GM21576 (cell line): ENCODE data around the gene KNSTRN.

Experiments
- ATAC-seq: cut with Tn5 transposase; IDR thresholded peaks from one replicate; pipeline ENCODE4 v1.9.1; 2021; ENCODE audit warnings: mild to moderate bottlenecking, moderate library complexity; ENCODE audit not compliant: unreplicated experiment

KNSTRN gene

DNA sequence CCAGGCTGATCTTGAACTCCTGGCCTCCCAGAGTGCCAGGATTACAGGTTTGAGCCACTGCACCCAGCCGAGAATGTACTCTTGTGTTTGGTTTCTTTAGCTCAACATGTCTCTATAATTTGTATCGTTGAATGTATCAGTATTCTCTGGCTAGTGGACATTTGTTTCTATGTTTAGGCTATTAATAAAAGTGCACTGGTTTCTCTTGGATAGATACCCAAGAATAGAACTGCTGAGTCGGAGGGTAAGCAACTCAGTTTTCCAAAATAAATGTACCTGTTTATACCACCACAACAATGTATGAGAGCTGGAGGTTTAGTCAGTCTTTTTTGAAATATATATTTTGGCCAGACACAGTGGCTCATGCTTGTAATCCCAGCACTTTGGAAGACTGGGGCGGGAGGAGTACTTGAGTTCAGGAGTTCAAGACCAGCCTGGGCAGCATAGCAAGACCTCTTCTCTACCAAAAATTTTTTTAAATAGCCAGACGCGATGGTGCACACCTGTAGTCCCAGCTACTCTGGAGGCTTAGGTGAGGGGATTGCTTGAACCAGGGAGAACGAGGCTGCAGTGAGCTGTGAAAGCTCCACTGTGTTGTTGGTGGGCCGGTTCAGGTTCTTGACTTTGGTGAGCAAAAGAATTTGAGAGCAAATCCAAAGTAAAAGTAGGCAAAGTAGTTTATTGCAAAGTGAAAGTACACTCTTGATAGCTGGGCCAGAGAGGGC is 15.3 kb downstream of the KNSTRN start:
- ATAC-seq = no peak

DNA sequence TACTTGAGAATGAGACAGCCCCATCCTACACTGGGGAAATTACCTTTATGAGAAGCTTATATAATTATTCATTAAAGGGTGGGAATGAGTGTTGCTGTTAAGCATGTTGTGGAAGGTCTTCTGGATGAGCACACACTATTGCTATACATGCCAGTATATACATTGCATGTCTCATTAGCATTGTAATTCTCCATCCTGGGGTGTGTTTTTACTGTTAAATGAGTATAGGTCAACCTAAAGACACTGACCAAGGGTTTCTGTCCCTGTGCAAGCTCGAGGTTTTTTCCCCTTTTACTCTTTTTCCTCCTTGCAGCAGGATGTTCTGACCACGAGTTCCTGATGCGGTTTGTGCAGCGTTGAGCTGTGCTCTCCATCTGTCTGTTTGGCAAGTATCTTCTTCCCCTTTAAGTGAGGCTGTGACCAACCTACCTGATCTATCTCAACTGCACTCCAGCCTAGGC is 15.9 kb downstream of the KNSTRN start:
- ATAC-seq = peak; percentile 81

DNA sequence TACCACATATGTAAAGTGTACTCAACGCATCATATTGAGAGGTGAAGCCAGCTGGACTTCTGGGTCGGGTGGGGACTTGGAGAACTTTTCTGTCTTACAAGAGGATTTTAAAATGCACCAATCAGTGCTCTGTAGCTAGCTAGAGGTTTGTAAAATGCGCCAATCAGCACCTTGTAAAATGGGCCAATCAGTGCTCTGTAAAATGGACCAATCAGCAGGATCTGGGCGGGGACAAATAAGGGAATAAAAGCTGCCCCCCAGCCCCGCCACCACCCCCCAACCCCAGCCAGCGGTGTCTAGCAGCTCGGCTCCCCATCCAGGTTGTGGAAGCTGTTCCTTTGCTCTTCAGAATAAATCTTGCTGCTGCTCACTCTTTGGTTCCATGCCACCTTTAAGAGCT is 16.8 kb downstream of the KNSTRN start:
- ATAC-seq = no peak

DNA sequence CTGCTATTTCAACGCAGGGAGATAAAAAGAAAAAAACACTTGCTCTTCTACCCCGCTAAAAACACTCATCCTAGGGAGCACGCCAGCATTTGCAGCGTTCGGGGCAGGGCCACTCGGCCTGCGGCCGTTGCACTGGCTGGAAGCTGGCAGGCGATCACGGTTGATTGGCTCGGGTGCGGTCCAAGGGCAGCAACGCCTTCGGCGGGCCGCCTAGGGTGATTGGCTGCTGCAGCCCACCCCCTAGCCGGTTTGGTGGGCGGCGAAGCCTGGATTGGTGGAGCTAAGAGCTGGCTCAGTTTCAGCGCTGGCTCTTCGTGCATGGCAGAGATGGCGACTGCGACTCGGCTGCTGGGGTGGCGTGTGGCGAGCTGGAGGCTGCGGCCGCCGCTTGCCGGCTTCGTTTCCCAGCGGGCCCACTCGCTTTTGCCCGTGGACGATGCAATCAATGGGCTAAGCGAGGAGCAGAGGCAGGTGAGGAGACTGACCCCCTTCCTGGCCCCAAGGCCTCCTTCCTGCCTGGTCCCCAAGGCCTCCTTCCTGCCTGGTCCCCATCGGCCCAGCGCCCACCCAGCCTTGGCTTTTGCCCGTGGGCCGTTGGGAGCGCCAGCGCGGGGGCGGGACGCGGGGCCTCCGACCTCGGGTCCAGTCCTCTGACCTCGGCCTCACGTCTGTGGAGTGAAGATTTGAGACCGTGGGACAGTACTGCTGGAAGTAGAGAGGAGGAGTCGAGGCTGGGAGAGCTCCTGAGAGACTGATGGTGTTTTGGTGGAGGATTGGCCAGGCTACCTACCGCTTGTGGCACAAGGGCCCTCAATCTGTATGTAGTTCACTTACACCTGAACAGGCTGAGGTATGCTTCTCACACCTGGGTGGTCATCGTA is 23.2 kb downstream of the KNSTRN start, which contains the start of gene IVD:
Gene IVD (plus strand): TSS at position 295 of the 881 bp plus-strand sequence. CDS start 33 bp downstream, at position 328.
- ATAC-seq = peak; percentile 72

DNA sequence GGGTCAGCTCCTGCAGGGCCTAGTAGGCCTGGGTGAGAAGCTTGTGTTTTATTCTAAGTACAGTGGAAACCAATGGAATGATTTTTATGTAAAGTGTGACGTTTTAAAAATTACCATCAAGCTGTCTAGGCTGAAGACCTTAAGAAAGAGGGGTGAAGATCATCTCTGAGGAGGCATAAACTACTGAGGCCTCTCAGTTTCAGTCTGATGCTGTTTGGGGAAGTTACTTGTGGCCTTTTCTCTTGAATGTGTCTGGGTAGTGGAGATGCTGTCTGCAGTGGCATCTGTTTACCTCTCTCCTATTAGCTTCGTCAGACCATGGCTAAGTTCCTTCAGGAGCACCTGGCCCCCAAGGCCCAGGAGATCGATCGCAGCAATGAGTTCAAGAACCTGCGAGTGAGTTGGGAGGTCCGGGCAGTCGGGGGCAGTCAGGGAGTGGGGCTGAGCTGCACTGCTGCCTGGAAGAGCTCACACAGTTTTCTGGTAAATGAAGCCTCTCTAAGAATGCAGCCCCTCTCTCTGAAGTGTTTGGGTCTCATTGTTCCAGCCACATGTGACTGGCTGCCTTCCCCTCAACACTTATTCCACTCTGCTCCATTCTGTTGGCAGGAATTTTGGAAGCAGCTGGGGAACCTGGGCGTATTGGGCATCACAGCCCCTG is 24.9 kb downstream of the KNSTRN start:
- ATAC-seq = peak; percentile 54

DNA sequence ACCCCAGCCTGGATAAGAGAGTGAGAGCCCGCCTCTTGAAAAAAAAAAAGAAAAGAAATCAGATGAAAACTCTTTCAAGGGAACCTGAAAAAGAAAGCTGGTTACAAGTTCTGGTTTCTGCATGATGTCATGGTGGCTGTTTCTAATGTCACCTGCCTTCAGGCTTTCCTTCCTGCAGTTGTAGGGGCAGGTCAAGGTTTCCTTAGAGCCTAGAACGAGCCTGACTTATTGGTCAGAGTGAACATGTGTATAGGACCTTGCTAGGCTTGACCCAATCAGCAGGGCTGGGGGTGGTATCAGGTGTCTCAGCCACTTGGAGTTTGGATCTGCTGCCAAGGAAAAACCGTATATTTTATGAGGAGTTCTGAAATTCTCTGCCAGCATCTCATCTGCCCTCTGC is 26.8 kb downstream of the KNSTRN start:
- peak; percentile 33 for ATAC-seq

DNA sequence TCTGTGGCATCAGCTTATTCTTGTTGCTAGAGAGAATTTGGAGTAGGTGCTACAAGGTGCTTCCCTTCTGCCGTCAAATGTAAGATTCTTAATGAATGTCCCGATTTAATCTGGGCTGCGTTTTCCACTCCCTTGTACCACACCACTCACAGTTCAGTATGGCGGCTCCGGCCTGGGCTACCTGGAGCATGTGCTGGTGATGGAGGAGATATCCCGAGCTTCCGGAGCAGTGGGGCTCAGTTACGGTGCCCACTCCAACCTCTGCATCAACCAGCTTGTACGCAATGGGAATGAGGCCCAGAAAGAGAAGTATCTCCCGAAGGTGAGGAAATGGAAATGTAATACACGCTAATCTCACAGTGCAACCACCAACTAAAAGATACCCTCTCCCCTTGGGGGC is 28.0 kb downstream of the KNSTRN start:
- ATAC-seq = no peak

DNA sequence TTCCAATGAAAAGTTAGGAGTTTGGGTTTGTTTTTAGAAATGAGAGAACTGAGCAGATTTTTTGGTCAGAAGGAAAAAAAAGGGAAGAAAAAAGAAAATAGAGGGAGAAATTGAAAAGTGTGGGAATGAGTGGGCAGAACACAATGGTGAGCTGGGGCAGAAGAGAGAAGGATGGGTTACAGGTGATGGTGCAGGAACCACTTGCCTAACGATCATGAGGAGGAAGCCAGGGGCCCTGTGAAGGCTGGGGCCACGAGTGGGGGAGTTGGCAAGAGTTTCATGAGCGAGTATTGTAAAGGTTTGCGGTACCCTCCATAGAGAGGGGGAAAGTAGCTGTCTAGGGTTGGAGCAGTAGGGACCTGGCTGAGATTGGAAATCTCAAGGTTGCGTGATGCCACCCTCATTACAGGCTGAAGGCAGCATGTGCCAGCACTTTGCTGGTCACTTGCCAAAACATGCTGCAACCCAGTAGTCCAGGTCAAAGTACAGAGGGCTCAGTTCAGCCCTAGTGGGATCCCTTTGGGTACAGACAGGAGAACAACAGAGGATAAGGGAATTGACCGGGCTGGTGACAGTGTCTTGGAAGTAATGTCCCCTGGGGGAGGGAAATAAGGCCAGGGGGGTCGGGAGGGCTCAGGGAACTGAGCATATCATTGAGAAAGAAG is 29.7 kb downstream of the KNSTRN start:
- no peak for ATAC-seq

DNA sequence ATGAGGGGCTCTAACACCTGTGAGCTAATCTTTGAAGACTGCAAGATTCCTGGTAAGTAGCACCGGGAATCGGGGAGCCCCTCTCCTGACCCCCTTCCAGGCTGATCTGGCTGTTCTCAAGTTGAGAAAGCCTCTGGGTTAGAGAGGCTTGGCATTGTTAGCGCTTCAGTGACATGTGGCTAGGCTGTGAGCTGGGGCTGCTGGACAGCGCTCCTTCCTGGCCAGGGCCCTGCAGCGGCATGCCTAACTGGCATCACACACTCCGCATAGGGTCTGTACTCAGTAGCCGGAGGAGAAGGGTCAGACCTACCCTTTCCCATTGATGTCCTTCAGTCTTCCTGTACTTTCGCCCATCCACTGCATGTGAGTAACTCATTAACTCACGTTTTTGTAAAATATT is 30.5 kb downstream of the KNSTRN start:
- no peak for ATAC-seq

DNA sequence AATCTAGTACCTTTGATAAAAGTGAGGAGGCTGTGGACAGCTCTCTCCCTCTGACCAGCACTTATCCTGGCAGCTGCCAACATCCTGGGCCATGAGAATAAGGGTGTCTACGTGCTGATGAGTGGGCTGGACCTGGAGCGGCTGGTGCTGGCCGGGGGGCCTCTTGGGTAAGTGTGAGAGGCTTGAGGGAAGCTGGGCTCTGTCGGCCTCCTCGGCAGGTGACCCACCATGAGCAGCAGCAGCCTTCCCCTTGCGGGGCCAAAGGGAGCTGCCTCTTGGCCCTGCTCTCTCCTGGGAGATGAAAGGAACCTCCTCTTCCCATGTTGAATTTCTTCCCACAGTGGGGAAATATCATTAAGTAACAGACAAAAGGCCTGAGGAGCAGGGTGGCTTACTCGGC is 32.3 kb downstream of the KNSTRN start:
- ATAC-seq = no peak

DNA sequence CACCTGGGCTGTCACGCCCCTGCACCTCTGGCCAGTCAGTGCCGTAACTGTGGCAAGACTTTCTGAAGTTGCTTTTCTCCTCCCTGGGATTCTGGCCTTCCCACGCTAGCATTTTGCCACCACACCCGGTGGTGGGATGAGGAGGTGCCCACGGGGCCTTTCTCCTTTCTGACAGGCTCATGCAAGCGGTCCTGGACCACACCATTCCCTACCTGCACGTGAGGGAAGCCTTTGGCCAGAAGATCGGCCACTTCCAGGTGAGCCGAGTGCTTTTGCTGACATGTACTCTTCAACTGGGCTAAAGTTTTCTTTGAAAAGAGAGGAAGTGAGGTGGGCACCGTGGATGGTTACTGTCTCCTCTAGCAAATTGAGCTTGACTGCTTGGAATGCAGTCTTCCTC is 32.7 kb downstream of the KNSTRN start:
- no peak for ATAC-seq

DNA sequence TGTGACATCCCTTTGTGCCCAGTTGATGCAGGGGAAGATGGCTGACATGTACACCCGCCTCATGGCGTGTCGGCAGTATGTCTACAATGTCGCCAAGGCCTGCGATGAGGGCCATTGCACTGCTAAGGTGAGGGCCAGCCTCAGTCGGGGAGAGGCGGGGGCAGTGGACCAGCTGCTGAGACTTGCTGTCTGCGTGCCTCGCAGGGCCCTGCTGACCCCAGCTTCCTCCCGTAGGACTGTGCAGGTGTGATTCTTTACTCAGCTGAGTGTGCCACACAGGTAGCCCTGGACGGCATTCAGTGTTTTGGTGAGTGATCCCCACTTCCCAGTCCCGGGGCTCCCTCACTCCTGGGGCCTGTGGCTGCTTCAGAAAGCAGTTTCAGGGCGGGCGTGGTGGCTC is 33.5 kb downstream of the KNSTRN start:
- ATAC-seq = no peak

DNA sequence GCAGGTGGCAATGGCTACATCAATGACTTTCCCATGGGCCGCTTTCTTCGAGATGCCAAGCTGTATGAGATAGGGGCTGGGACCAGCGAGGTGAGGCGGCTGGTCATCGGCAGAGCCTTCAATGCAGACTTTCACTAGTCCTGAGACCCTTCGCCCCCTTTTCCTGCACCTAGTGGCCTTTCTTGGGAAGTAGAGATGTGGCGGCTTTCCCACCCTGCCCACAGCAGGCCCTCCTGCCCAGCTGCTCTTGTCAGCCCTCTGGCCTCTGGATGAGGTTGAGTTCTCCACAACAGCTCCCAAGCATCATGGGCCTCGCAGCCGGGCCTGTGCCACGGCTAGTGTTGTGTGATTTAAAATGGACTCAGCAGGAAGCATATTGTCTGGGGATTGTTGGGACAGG is 35.6 kb downstream of the KNSTRN start:
- no peak for ATAC-seq

DNA sequence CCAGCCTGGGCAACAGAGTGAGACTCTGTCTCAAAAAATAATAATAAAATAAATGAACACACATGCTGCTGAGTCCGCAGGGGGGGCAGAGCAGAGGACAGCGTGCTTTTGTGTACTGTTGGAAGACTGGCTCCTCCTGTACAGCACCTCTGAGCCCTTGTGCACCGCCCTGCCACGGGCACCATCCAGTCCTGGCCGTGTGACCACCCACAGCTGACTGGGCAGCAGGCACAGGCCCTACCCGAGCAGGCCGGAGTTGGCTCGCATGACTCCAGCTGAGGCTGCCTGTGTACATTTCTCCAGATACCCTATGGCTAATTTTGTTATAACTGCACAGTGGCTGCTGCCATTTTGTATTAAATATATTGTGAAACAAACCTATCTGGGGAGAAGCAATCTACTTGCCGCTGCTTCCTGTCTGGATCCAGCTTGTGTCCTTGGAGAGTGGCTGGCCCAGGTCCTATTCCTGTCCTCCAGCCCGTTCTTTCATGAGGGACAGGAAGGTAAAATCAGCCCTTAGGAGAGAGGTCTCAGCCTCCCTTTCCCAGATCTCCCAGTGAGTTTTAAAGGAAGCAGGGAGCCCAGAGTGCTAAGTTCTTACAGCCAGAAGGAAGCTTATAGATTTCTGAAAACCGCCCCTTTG is 37.7 kb downstream of the KNSTRN start:
- no peak for ATAC-seq

DNA sequence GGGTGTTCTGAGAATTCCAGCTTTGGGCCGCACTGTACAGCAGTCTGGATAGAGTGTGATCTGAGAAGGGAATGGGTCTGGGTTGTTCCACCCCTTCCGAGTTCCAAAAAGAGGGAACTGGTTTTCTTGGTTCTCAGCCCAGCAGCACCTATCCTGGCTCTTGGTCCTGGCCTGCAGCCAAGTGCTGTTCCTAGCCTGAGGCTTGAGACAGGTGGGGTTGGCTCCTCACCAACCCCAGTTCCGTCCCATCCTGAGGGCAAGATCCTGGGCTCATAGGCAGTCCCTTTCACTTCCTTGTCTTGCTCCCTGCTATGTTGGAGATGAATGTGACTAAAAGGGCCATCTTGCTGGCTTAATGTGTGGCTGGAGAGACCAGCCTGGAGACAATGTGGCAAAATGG is 38.3 kb downstream of the KNSTRN start:
- ATAC-seq = no peak

DNA sequence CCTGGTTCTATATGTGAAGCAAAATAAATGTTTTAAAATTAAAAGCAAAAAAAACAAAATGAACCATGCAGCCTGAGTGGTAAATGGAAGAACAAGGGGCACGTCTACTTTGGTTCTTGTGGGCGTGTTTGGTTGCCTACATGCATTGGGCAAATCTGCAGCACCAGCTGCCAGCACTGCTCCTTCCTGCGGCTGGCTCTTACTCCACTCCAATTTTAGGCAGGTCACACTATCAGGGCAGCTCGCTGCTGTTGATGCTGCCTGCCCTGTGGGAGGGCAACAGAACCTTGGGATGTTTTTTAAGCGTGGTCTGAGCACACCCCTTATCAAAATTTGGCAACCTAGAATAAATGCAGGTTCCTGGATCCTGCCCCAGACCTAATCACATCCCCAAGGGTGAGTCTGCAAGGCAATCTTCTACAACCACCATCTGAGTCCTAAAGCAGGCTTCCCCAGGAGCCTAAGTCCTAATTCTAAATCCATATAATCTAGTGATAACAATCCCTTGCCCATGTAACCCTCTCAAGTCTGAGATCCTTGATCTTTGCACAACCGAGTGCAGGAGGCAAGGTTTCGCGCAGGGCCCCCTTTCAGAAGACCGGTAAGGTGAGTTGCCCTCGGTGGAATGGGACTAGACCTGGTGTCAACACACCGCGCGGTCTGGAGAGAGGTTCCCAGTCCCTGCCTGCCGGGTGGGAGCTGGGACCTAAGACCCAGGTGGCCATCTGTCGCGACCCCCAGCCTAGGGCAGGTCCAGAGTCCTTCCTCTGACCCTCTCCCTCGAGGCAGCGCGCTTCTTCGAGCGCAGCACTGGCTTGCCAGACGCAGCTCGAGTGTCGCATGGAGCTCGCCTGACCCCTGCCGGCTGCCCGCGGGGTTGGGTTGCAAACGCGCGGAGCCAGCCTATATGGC is 39.0 kb downstream of the KNSTRN start:
- ATAC-seq = no peak

DNA sequence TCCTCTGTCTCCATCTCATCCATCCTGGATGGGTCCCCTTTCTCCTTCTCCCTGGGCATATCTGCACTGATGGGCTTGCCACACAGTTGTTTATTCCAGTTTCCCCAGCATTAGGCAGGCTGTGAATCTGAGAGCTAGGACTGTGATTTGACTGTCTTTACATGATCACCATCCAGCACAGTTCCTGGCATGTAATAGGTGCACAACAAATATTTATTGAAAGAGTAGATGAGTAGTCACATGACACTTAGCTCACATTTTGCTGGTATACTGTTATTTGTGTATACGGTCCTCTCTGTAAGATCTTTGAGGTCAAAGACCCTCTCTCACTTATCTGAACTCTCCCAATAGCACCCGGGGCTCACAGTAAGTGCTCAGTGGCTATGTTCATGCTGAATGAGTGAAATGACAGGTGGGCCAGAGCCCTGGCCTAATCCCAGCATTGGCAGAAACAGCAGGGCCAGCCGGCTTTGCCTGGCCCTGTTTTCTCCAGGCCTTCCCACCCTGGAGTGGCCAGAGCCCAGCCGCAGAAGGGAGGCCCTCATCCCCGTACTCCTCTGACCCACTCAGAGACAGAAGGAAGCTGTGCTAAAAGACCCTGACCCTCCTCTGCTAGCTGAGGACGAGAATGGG is 42.1 kb downstream of the KNSTRN start:
- ATAC-seq = no peak

DNA sequence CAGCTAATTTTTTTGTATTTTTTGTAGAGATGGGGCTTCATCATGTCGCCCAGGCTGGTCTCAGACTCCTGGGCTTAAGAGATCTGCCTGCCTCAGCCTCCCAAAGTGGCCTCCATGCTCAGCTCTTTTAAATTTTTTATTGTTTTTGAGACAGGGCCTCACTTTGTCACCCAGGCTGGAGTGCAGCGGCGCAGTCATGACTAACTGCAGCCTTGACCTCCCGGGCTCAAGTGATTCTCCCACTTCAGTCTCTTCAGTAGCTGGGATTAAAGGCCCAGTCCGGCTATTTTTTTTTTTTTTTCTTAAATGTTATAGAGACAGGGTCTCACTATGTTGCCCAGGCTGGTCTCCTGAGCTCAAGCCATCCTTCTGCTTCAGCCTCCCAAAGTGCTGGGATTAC is 43.2 kb downstream of the KNSTRN start:
- ATAC-seq = no peak

DNA sequence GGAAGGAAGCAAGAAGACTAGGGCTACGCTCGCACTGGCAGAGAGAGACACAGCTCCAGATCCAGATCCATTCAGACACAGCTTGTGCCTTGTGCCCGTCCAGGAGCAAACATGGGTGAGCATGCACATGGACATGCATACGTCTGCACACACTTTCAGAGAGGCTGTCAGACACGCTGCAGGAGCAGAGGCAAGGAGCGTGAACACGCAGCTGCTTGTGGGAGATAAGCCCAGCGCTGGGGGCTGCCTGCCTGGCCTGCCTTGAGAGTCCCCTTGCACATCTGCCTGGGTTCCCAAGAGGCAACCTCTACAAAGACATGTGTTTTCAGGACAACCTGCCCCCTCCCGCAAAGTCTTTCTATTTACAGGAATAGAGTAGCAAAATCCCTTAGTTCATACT is 44.7 kb downstream of the KNSTRN start:
- no peak for ATAC-seq
